GM13977 (cell line): Measurements from ENCODE around the gene TAF6.

ENCODE experiments used
- DNase-seq: peaks from one replicate; pipeline ENCODE4 v3.0.0; 2012; ENCODE audit warnings: low spot score
- CTCF ChIP-seq: IDR thresholded peaks from 2 replicates; pipeline ENCODE4 v1.5.1; 2012; ENCODE audit warnings: mild to moderate bottlenecking, control low read depth; ENCODE audit not compliant: insufficient read depth; ENCODE audit errors: extremely low read depth, missing control alignments
- in situ Hi-C: fragments of 300-500 bp; cut with MboI; formaldehyde crosslinking; loops from one replicate; pipeline ENCODE4 v1.12.0; 2022; ENCODE audit warnings: low sequenced_read_pairs, low pct_unique_long_range_greater_than_20kb, mixed read lengths, inconsistent platforms; ENCODE audit not compliant: unreplicated experiment

Gene TAF6

GRCh38 chr7:100088621-100089457, 30.3 kb downstream of the TAF6 start, which contains the start of gene COPS6:
Gene COPS6 (plus strand): TSS chr7:100088969. CDS start chr7:100088991, 22 bp downstream.
- no peak for TF ChIP-seq CTCF
- in situ Hi-C loops, result no loop called here
- peak; percentile 89 for DNase-seq

- TF ChIP-seq CTCF, result no peak
- no peak for DNase-seq
- in situ Hi-C loops, result no loop called here
Observed at GRCh38 chr7:100088095-100088620, 31.0 kb downstream of the TAF6 start.

GRCh38 chr7:100087055-100087750, 32.0 kb downstream of the TAF6 start:
- TF ChIP-seq CTCF, result no peak
- in situ Hi-C loops, result no loop called here
- DNase-seq, result no peak

GRCh38 chr7:100085515-100085914, 33.6 kb downstream of the TAF6 start:
- TF ChIP-seq CTCF, result no peak
- in situ Hi-C loops, result no loop called here
- DNase-seq, result no peak

- no peak for DNase-seq
- in situ Hi-C loops, result no loop called here
- TF ChIP-seq CTCF, result no peak
Observed at GRCh38 chr7:100082978-100083377, 36.2 kb downstream of the TAF6 start.

- in situ Hi-C loops, result no loop called here
- peak; percentile 96 for TF ChIP-seq CTCF
- peak; percentile 96 for DNase-seq
Observed at GRCh38 chr7:100081535-100082102, 37.5 kb downstream of the TAF6 start, which contains the start of gene ZNF3. Gene ZNF3 (minus strand): TSS chr7:100081723. CDS start chr7:100077357, 4,366 bp downstream.
